Measurements from ENCODE around the gene CHMP1A. TPM values are rescaled to one million over a fixed set of nuclear protein-coding genes. Genes with fewer than 3 reads are reported as not detected.

The CHMP1A gene
- total RNA-seq, 5 donors from 2014 or later (not counting 1 experiment from before 2014, with no cell fraction given), result 73.1 to 97.4 (median 90.4) TPM

DNA sequence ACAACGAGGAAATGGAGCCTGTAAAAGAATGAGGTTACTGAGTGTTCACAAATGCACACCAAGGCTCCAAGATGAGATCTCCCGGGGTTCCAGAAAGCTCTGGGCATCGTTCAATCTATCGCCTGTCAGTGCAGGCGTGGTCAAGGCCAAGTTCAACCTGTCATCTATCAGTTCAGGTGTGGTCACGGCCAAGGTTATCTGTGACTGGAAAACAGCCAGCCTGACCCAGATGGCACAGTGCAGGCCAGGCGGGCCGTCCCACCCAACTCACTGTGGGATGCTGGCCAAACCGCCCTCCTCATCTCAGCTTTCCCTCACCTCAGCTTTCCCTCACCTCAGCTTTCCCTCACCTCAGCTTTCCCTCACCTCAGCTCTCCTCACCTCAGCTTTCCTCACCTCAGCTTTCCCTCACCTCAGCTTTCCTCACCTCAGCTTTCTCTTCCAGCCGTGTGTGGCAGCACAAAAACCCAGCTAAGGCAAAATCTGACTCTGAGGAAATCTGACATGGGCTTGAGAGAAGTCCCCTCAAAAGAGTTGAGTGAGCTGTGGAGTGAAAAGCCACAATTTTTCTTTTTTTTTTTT is 2.4 kb downstream of the CHMP1A start:
- no peaks in the 10 kb centered on the region for H3K27me3 ChIP-seq (replicated peaks in 1 of 2; ENCODE audit: control insufficient read depth in 2 of 2, extremely low read depth in 1 of 2, insufficient read depth in 2 of 2, low read length in 1 of 2)
- H3K4me3 ChIP-seq (ENCODE audit: control insufficient read depth in 1 of 2, extremely low read depth in 1 of 2, low read length in 1 of 2), result no peak overlapping the region
- Mint-ChIP-seq H3K9me3 (no peaks in the 10 kb centered on the region), H3K27me3 (no peaks in the 10 kb centered on the region), H3K36me3 (peaks cover 11% of the 10 kb centered on the region), H3K4me3 (peak overlapping the region; percentile 14 to 82 (median 81)), H3K27ac (peak overlapping the region; percentile 1 to 20), H3K4me1 (peaks cover 23 to 45% (median 33%) of the 10 kb centered on the region in 3 donors)
- 91% methylated on average over 8 of the region's 10 CpGs for WGBS (ENCODE audit: insufficient coverage)
- DNase-seq (no peak), ATAC-seq (replicated peaks in 1 of 4) (no peak)
- no peak overlapping the region for H3K27ac ChIP-seq (ENCODE audit: low read length)
- peaks cover 2 to 49% of the 10 kb centered on the region in 2 experiments for H3K4me1 ChIP-seq (ENCODE audit: control insufficient read depth in 1 of 2, extremely low read depth in 1 of 2, insufficient read depth in 2 of 2, low read length in 2 of 2)
- POLR2A ChIA-PET, result no interaction called here
- peaks cover 11 to 19% of the 10 kb centered on the region in 2 donors for H3K36me3 ChIP-seq (ENCODE audit: control insufficient read depth in 2 of 2, extremely low read depth in 1 of 2, insufficient read depth in 1 of 2, low read length in 1 of 2)
- CTCF ChIA-PET, result interaction anchor here in 1 of 2 donors (0.6 kb wide), 1 partner anchor 48 kb away, joined by 3 read pairs; no protein-coding TSS in a partner anchor
- H3K9me3 ChIP-seq, result no peaks in the 10 kb centered on the region

DNA sequence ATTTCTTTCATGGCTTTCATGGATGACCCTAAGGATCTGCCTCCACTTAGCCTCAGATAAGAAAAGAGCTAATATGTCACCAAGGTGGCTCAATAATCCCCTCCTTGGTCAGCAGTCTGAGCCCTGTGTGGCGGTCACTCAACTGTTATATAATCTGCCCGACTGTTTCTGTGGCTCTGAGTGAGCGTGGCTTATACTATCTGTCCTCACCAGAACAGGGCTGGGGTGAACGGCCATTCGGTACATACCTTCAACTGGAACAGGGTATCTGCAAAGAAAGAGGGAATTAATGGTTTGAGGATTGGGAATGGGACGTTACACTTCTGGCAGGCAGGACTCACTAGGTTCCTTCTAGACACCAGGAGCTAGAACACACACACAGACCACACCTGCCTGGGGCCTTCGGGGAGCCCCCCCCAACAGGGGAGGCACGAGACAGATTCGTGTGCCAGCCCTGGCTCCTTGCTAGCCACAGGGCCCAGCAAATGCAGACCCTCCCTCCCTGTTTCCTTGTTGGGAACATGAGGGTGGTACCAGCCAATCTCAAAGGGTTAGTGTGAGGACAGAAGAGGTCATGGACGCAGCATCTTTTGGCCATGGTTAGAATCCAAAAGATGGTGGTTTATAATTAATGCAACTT is 3.7 kb downstream of the CHMP1A start:
- no peaks in the 10 kb centered on the region for H3K9me3 Mint-ChIP-seq
- H3K27me3 ChIP-seq (replicated peaks in 1 of 2; ENCODE audit: control insufficient read depth in 2 of 2, extremely low read depth in 1 of 2, insufficient read depth in 2 of 2, low read length in 1 of 2), result no peaks in the 10 kb centered on the region
- H3K4me1 Mint-ChIP-seq, result peaks cover 23 to 41% (median 29%) of the 10 kb centered on the region in 3 donors
- WGBS (ENCODE audit: insufficient coverage), result 100% methylated on average over 3 of the region's 10 CpGs
- no peak for DNase-seq
- POLR2A ChIA-PET, result no interaction called here
- no peak overlapping the region for H3K27ac Mint-ChIP-seq
- H3K36me3 ChIP-seq (ENCODE audit: control insufficient read depth in 2 of 2, extremely low read depth in 1 of 2, insufficient read depth in 1 of 2, low read length in 1 of 2), result peaks cover 11 to 27% of the 10 kb centered on the region in 2 donors
- no peaks in the 10 kb centered on the region for H3K9me3 ChIP-seq
- H3K4me1 ChIP-seq (ENCODE audit: control insufficient read depth in 1 of 2, extremely low read depth in 1 of 2, insufficient read depth in 2 of 2, low read length in 2 of 2), result peaks cover 2 to 40% of the 10 kb centered on the region in 2 experiments
- CTCF ChIA-PET, result interaction anchor here in 1 of 2 donors (0.6 kb wide), 1 partner anchor 92 kb away, joined by 4 read pairs; no protein-coding TSS in a partner anchor
- H3K36me3 Mint-ChIP-seq, result peaks cover 19% of the 10 kb centered on the region
- ATAC-seq (replicated peaks in 1 of 4), result no peak
- H3K4me3 Mint-ChIP-seq, result peak overlapping the region in 1 of 3 donors; percentile 13
- no peak overlapping the region for H3K4me3 ChIP-seq (ENCODE audit: control insufficient read depth in 1 of 2, extremely low read depth in 1 of 2, low read length in 1 of 2)
- H3K27ac ChIP-seq (ENCODE audit: low read length), result no peak overlapping the region
- H3K27me3 Mint-ChIP-seq, result no peaks in the 10 kb centered on the region

GRCh38 chr16:89651584-89651983 is 5.9 kb downstream of the CHMP1A start:
- Mint-ChIP-seq H3K9me3 (no peaks in the 10 kb centered on the region), H3K4me3 (no peak overlapping the region), H3K36me3 (peaks cover 27% of the 10 kb centered on the region), H3K4me1 (peaks cover 13 to 31% (median 21%) of the 10 kb centered on the region in 3 donors), H3K27me3 (no peaks in the 10 kb centered on the region), H3K27ac (no peak overlapping the region)
- peaks cover 0 to 24% of the 10 kb centered on the region in 2 experiments for H3K4me1 ChIP-seq (ENCODE audit: control insufficient read depth in 1 of 2, extremely low read depth in 1 of 2, insufficient read depth in 2 of 2, low read length in 2 of 2)
- no peaks in the 10 kb centered on the region for H3K9me3 ChIP-seq
- no peaks in the 10 kb centered on the region for H3K27me3 ChIP-seq (replicated peaks in 1 of 2; ENCODE audit: control insufficient read depth in 2 of 2, extremely low read depth in 1 of 2, insufficient read depth in 2 of 2, low read length in 1 of 2)
- DNase-seq (no peak), ATAC-seq (replicated peaks in 1 of 4) (no peak)
- H3K4me3 ChIP-seq (ENCODE audit: control insufficient read depth in 1 of 2, extremely low read depth in 1 of 2, low read length in 1 of 2), result no peak overlapping the region
- H3K27ac ChIP-seq (ENCODE audit: low read length), result no peak overlapping the region
- 95% methylated on average over 13 of the region's 15 CpGs for WGBS (ENCODE audit: insufficient coverage)
- CTCF ChIA-PET, result no interaction called here
- POLR2A ChIA-PET, result no interaction called here
- peaks cover 16 to 37% of the 10 kb centered on the region in 2 donors for H3K36me3 ChIP-seq (ENCODE audit: control insufficient read depth in 2 of 2, extremely low read depth in 1 of 2, insufficient read depth in 1 of 2, low read length in 1 of 2)

GRCh38 chr16:89646906-89647305 is 10.6 kb downstream of the CHMP1A start:
- DNase-seq (no peak), ATAC-seq (replicated peaks in 1 of 4) (no peak)
- 91% methylated on average over 10 of the region's 12 CpGs for WGBS (ENCODE audit: insufficient coverage)
- Histone ChIP-seq H3K36me3 (ENCODE audit: control insufficient read depth in 2 of 2, extremely low read depth in 1 of 2, insufficient read depth in 1 of 2, low read length in 1 of 2) (peaks cover 21 to 49% of the 10 kb centered on the region in 2 donors), H3K27ac (ENCODE audit: low read length) (no peak overlapping the region), H3K9me3 (no peaks in the 10 kb centered on the region), H3K4me1 (ENCODE audit: control insufficient read depth in 1 of 2, extremely low read depth in 1 of 2, insufficient read depth in 2 of 2, low read length in 2 of 2) (peaks cover 0 to 1% of the 10 kb centered on the region in 2 experiments), H3K27me3 (replicated peaks in 1 of 2; ENCODE audit: control insufficient read depth in 2 of 2, extremely low read depth in 1 of 2, insufficient read depth in 2 of 2, low read length in 1 of 2) (no peaks in the 10 kb centered on the region), H3K4me3 (ENCODE audit: control insufficient read depth in 1 of 2, extremely low read depth in 1 of 2, low read length in 1 of 2) (no peak overlapping the region)
- no peaks in the 10 kb centered on the region for H3K27me3 Mint-ChIP-seq
- ChIA-PET CTCF (no interaction called here), POLR2A (no interaction called here)
- H3K36me3 Mint-ChIP-seq, result peaks cover 36% of the 10 kb centered on the region
- no peak overlapping the region for H3K4me3 Mint-ChIP-seq
- no peak overlapping the region for H3K27ac Mint-ChIP-seq
- H3K4me1 Mint-ChIP-seq, result peaks cover 0 to 6% (median 0%) of the 10 kb centered on the region in 3 donors
- no peaks in the 10 kb centered on the region for H3K9me3 Mint-ChIP-seq

DNA sequence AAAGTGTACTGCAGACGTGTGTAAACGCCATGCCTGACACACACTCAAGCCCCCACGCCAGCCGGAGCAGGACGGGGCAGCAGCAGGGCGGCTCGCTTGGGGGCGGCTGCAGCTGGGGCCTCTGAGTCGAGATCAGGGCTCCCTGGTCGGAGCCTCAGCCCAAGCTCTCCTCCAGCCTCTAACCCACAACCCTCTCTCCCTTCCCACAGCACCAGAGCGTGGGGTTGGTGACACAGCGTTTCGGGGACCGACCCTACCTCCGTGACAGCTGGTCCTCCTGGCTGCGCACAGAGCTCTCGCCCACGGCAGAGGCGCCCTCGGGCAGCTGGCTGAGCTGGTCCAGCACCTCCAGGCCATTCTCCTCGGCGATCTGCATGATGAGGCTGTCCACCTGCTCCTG is 11.2 kb downstream of the CHMP1A start:
- ChIA-PET CTCF (no interaction called here), POLR2A (no interaction called here)
- no peak overlapping the region for H3K27ac Mint-ChIP-seq
- peaks cover 0 to 5% of the 10 kb centered on the region in 2 experiments for H3K4me1 ChIP-seq (ENCODE audit: control insufficient read depth in 1 of 2, extremely low read depth in 1 of 2, insufficient read depth in 2 of 2, low read length in 2 of 2)
- peaks cover under 1 to 6% (median 3%) of the 10 kb centered on the region in 3 donors for H3K4me1 Mint-ChIP-seq
- H3K27me3 ChIP-seq (replicated peaks in 1 of 2; ENCODE audit: control insufficient read depth in 2 of 2, extremely low read depth in 1 of 2, insufficient read depth in 2 of 2, low read length in 1 of 2), result no peaks in the 10 kb centered on the region
- peaks cover 17 to 44% of the 10 kb centered on the region in 2 donors for H3K36me3 ChIP-seq (ENCODE audit: control insufficient read depth in 2 of 2, extremely low read depth in 1 of 2, insufficient read depth in 1 of 2, low read length in 1 of 2)
- H3K36me3 Mint-ChIP-seq, result peaks cover 36% of the 10 kb centered on the region
- no peaks in the 10 kb centered on the region for H3K9me3 Mint-ChIP-seq
- H3K27ac ChIP-seq (ENCODE audit: low read length), result no peak overlapping the region
- H3K4me3 Mint-ChIP-seq, result no peak overlapping the region
- no peak overlapping the region for H3K4me3 ChIP-seq (ENCODE audit: control insufficient read depth in 1 of 2, extremely low read depth in 1 of 2, low read length in 1 of 2)
- no peak for DNase-seq
- no peak for ATAC-seq (replicated peaks in 1 of 4)
- 99% methylated on average over 20 of the region's 22 CpGs for WGBS (ENCODE audit: insufficient coverage)
- H3K27me3 Mint-ChIP-seq, result no peaks in the 10 kb centered on the region
- H3K9me3 ChIP-seq, result no peaks in the 10 kb centered on the region

DNA sequence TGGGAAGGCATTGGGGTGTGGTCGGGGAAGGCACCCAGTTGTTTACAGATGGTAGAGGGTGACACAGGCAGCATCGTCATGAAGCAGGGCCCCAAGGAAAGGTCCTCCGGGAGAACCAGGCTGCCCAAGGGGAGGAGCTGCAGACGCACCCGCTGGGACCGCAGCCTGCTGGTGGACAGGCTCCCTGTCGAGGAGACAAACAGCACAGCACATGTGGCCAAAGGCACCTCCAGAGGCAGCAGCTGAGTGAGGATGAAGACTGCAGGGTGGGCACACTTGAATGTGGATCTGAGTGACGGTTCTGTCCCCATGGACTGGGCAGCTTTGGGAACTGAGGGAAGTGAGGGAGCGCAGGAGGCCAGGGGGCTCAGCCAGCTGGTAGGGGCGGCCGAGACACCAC is 12.4 kb downstream of the CHMP1A start:
- H3K4me1 ChIP-seq (ENCODE audit: control insufficient read depth in 1 of 2, extremely low read depth in 1 of 2, insufficient read depth in 2 of 2, low read length in 2 of 2), result peaks cover 0 to 16% of the 10 kb centered on the region in 2 experiments
- Mint-ChIP-seq H3K9me3 (no peaks in the 10 kb centered on the region), H3K36me3 (peaks cover 30% of the 10 kb centered on the region), H3K4me3 (no peak overlapping the region), H3K4me1 (peaks cover 10 to 12% (median 11%) of the 10 kb centered on the region in 3 donors), H3K27me3 (no peaks in the 10 kb centered on the region), H3K27ac (no peak overlapping the region)
- ATAC-seq (replicated peaks in 1 of 4), result no peak
- H3K36me3 ChIP-seq (ENCODE audit: control insufficient read depth in 2 of 2, extremely low read depth in 1 of 2, insufficient read depth in 1 of 2, low read length in 1 of 2), result peaks cover 10 to 40% of the 10 kb centered on the region in 2 donors
- no peak overlapping the region for H3K4me3 ChIP-seq (ENCODE audit: control insufficient read depth in 1 of 2, extremely low read depth in 1 of 2, low read length in 1 of 2)
- DNase-seq, result no peak
- 93% methylated on average over 7 of the region's 11 CpGs for WGBS (ENCODE audit: insufficient coverage)
- no peak overlapping the region for H3K27ac ChIP-seq (ENCODE audit: low read length)
- peaks cover 0 to 5% of the 10 kb centered on the region in 2 experiments for H3K27me3 ChIP-seq (replicated peaks in 1 of 2; ENCODE audit: control insufficient read depth in 2 of 2, extremely low read depth in 1 of 2, insufficient read depth in 2 of 2, low read length in 1 of 2)
- ChIA-PET CTCF (interaction anchor here (0.5 kb wide), 2 partner anchors 381 to 1139 kb away, joined by 3 to 4 read pairs; no protein-coding TSS in a partner anchor), POLR2A (no interaction called here)
- no peaks in the 10 kb centered on the region for H3K9me3 ChIP-seq
